Measurements from ENCODE around the gene CCND2.

DNA sequence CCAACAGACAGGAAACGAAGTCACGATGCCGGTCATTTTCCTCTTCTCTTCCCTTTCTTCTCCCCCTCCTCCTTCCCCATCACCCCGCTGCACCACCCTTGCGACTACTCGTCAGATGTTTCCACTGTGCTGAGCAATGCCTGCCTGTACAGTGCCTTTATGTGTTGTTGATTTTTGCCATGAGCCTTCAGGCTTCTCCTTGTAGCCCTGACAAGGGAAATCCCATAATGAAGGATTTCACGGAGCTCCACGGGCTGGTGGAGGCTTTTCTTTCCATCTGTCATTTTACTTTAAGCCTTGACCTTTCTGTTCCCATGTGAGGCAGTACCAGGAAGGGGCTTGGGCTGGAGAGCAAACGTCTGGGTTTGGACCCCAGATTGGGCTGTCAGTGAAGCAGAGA lies 28.7 kb upstream of the CCND2 start:
- TF ChIP-seq, protein P1, sequence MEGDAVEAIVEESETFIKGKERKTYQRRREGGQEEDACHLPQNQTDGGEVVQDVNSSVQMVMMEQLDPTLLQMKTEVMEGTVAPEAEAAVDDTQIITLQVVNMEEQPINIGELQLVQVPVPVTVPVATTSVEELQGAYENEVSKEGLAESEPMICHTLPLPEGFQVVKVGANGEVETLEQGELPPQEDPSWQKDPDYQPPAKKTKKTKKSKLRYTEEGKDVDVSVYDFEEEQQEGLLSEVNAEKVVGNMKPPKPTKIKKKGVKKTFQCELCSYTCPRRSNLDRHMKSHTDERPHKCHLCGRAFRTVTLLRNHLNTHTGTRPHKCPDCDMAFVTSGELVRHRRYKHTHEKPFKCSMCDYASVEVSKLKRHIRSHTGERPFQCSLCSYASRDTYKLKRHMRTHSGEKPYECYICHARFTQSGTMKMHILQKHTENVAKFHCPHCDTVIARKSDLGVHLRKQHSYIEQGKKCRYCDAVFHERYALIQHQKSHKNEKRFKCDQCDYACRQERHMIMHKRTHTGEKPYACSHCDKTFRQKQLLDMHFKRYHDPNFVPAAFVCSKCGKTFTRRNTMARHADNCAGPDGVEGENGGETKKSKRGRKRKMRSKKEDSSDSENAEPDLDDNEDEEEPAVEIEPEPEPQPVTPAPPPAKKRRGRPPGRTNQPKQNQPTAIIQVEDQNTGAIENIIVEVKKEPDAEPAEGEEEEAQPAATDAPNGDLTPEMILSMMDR (conservative IDR thresholded peaks at IDR 0.05; ENCODE audit: low read depth, low read length): no peak
- TF ChIP-seq EZH2 (IDR thresholded peaks at IDR 0.05; ENCODE audit: low read length, unreplicated experiment): no peak
